Prostate gland (tissue), 2 donors: ENCODE measurements around the gene TP53BP2. TPM values are rescaled to one million over a fixed set of nuclear protein-coding genes. Genes with fewer than 3 reads are reported as not detected.
"Not testable (repeated sequence)": the region's sequence is repeated elsewhere in the genome, so short reads cannot be mapped to it uniquely, and the experiment has no call there.

Source experiments
- DNase-seq: peaks from one replicate; pipeline ENCODE4 v3.0.0-alpha.2; 2019; ENCODE audit warnings: low spot score
- H3K27ac ChIP-seq, 2 donors: fragments of 200-600 bp; sonication (generic); 2 replicates each; pipeline ENCODE4 v1.5.1; 2017 to 2019
- H3K27me3 ChIP-seq: fragments of 200-600 bp; sonication (generic); replicated peaks from 2 replicates; pipeline ENCODE4 v1.5.1; 2019; ENCODE audit not compliant: insufficient read depth
- H3K36me3 ChIP-seq, 2 donors: fragments of 200-600 bp; sonication (generic); 1 replicate in 1 of 2; 2 replicates in 1 of 2; pipeline versions ENCODE4 v1.5.1 to v1.8.1; 2017 to 2019
- H3K4me1 ChIP-seq: fragments of 200-600 bp; sonication (generic); replicated peaks from 2 replicates; pipeline ENCODE4 v1.5.1; 2019
- H3K4me3 ChIP-seq, 2 donors: fragments of 200-600 bp; sonication (generic); 2 replicates each; pipeline ENCODE4 v1.5.1; 2017 to 2019
- H3K9me3 ChIP-seq: fragments of 200-600 bp; sonication (generic); 2 replicates; pipeline ENCODE4 v1.5.1; 2017
- POLR2A ChIP-seq: fragments of 450-650 bp; IDR thresholded peaks from one replicate; pipeline ENCODE4 v1.6.1; 2016; ENCODE audit warnings: antibody characterized with exemption, mild to moderate bottlenecking
- POLR2AphosphoS5 ChIP-seq: sonication (generic); formaldehyde crosslinking; IDR thresholded peaks from one replicate; pipeline ENCODE4 v1.6.1; 2017; ENCODE audit warnings: antibody characterized with exemption
- WGBS: methylation state at CpG from one replicate; pipeline ENCODE4 v1.1.5; 2018; 5-methylcytosine and 5-hydroxymethylcytosine counted together
- intact Hi-C: fragments of 100-400 bp; cut with DNase I; formaldehyde crosslinking; loops from one replicate; pipeline ENCODE4 v1.14.2; 2022
- total RNA-seq, 2 donors: library from RNA; depleted of rRNA; stranded (reverse); fragments of >200 nt; gene quantifications; one replicate each; pipeline ENCODE4 v1.1.0, GENCODE V29; 2016
- TF ChIP-seq, protein P1 (sequence below), 4 experiments: fragments of 200-600 bp in 2 of 4; fragments of 450-650 bp in 2 of 4; sonication (generic) in 2 of 4; IDR thresholded peaks; 1 replicate in 3 of 4; 2 replicates in 1 of 4; pipeline ENCODE4 v1.5.1; 2016 to 2019; ENCODE audit warnings: antibody characterized with exemption in 4 of 4, mild to moderate bottlenecking in 2 of 4, moderate library complexity in 2 of 4

Gene TP53BP2
- total RNA-seq, 2 donors from 2014 or later: 28.0 to 103 TPM

DNA sequence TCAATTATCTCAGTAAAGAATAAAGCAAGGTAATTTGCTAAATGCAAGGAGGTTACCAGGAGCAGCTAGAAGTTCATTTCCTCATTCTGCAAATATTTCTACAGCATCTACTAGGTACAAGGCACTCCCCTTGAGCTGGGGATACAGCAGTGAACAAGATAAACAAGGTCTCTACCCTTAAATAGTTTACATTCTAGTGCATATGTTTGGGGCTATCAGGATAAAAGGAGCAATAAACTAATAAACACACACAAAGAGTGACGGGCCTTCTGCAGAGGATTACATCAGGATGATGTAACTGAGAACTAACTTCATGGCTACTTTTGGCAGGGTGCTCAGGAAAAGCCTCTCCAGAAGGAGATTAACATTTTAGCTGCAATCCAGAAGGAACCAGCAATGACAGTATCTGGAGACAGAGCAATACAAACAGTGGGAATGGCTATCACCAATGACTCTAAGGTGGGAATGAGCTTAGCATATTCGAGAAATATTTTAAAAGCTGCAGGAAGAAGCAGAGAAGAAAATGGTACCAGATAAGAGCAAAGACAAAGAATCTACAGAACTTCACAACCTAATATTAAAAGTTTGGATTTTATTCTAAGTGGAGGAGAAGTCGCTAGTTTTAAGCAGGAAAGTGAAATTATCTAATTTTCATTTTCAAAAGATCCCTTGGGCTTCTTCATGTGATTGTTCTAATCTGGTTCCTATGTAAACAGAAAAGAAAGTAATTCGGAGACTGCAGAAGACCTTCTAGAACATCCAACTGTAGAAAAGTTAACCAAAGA is 25.8 kb downstream of the TP53BP2 start:
- H3K4me1 ChIP-seq: no peaks in the 10 kb centered on the region
- DNase-seq: no peak
- 63% methylated on average over 4 of the region's 4 CpGs for WGBS
- TF ChIP-seq POLR2A (no peak), POLR2AphosphoS5 (no peak)
- TF ChIP-seq, protein P1, sequence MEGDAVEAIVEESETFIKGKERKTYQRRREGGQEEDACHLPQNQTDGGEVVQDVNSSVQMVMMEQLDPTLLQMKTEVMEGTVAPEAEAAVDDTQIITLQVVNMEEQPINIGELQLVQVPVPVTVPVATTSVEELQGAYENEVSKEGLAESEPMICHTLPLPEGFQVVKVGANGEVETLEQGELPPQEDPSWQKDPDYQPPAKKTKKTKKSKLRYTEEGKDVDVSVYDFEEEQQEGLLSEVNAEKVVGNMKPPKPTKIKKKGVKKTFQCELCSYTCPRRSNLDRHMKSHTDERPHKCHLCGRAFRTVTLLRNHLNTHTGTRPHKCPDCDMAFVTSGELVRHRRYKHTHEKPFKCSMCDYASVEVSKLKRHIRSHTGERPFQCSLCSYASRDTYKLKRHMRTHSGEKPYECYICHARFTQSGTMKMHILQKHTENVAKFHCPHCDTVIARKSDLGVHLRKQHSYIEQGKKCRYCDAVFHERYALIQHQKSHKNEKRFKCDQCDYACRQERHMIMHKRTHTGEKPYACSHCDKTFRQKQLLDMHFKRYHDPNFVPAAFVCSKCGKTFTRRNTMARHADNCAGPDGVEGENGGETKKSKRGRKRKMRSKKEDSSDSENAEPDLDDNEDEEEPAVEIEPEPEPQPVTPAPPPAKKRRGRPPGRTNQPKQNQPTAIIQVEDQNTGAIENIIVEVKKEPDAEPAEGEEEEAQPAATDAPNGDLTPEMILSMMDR (IDR thresholded peaks at IDR 0.05): no peak
- no peak overlapping the region for H3K4me3 ChIP-seq
- no peaks in the 10 kb centered on the region for H3K36me3 ChIP-seq
- no peaks in the 10 kb centered on the region for H3K27me3 ChIP-seq
- H3K9me3 ChIP-seq: no peaks in the 10 kb centered on the region
- intact Hi-C loops: no loop called here
- H3K27ac ChIP-seq: no peak overlapping the region

DNA sequence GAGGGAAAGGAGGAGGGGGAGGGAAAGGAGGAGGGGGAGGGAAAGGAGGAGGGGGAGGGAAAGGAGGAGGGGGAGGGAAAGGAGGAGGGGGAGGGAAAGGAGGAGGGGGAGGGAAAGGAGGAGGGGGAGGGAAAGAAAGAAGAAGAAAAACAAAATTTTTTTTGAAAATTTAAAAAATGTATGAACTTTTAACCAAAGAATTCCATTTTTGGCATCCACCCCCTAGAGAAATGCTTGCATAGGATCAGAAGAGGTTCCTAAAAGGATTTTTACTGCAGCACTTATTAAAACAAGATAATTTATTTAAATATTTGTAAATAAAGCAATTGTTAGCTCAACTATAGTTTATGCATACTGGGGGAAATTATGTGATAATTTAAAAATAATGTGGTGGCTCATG is 28.5 kb downstream of the TP53BP2 start:
- H3K4me1 ChIP-seq, H3K36me3 ChIP-seq, intact Hi-C loops: not testable (repeated sequence)

DNA sequence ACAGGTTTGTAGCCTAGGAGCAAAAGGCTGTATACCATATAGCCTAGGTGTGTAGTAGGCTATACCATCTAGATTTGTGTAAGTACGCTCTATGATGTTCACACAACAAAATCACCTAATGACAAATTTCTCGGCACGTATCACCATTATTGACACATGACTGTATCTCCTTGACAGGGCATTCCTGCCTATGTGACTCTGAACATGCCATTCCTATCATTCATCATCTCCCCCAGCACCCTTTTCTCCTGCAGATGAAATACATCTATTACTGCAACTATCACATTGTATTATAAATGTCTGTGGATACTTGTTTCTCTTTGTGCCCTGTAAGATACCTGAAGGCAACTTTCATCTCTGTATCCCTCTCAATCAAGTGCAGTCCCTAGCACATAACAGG is 29.9 kb downstream of the TP53BP2 start:
- no peak overlapping the region for H3K27ac ChIP-seq
- TF ChIP-seq, protein P1 (IDR thresholded peaks at IDR 0.05): no peak
- TF ChIP-seq POLR2A: no peak
- no peak for TF ChIP-seq POLR2AphosphoS5
- no peaks in the 10 kb centered on the region for H3K9me3 ChIP-seq
- H3K36me3 ChIP-seq: peaks cover 0 to 5% of the 10 kb centered on the region in 2 donors
- WGBS: 88% methylated on average over 3 of the region's 3 CpGs
- intact Hi-C loops: no loop called here
- DNase-seq: no peak
- no peak overlapping the region for H3K4me3 ChIP-seq
- no peaks in the 10 kb centered on the region for H3K27me3 ChIP-seq
- H3K4me1 ChIP-seq: no peaks in the 10 kb centered on the region

More for the DNA sequence above, 28.5 kb downstream of the TP53BP2 start:
- not testable (repeated sequence) for H3K4me3 ChIP-seq, H3K27ac ChIP-seq, DNase-seq, H3K27me3 ChIP-seq, H3K9me3 ChIP-seq

DNA sequence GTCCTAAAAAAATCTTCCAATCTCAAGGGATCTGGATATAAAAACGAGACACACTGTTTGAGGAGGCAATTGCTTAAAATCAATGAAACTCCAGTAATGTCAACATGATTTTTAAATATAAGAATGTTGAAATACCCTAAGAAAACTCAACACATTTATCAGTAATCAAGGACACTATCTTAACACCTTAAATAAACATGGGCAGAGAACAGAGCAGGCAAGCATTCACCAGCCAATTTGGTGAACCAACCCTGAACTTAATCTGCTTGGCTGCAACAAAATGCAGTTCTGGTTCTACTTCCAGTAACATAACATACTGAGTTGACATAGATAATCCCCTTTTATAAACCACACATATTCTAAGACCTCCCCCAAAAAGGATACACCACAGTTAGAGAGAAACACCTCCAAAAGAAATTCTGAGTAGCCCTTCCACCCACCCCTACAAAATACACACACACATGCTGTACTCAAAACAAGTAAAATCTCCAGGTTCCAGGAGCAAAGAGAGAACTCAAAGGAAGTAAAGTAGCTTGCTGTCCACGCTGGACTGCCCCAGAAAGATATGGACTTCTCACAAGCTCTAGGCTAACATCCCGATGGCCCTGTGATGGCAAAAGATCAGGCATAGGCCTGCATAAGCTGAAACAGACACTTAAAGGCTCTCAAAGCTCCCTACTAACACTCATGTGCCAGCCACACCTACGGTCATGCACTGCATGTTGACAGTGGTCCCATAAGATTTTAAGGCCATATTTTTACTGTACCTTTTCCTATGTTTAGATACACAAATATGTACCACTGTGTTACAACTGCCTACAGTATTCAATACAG is 30.5 kb downstream of the TP53BP2 start:
- TF ChIP-seq POLR2AphosphoS5 (no peak), POLR2A (no peak)
- TF ChIP-seq, protein P1 (IDR thresholded peaks at IDR 0.05): no peak
- Histone ChIP-seq H3K4me3 (no peak overlapping the region), H3K27ac (no peak overlapping the region), H3K4me1 (no peaks in the 10 kb centered on the region), H3K27me3 (no peaks in the 10 kb centered on the region), H3K36me3 (peaks cover 0 to 5% of the 10 kb centered on the region in 2 donors), H3K9me3 (no peaks in the 10 kb centered on the region)
- intact Hi-C loops: no loop called here
- no peak for DNase-seq
- WGBS: 53% methylated on average over 4 of the region's 4 CpGs

- TF ChIP-seq, protein P1 (IDR thresholded peaks at IDR 0.05): no peak
- no peak for TF ChIP-seq POLR2AphosphoS5
- no peak for TF ChIP-seq POLR2A
- Histone ChIP-seq H3K4me1 (no peaks in the 10 kb centered on the region), H3K27ac (no peak overlapping the region), H3K4me3 (no peak overlapping the region), H3K27me3 (no peaks in the 10 kb centered on the region), H3K9me3 (no peaks in the 10 kb centered on the region), H3K36me3 (peaks cover 0 to 5% of the 10 kb centered on the region in 2 donors)
- no peak for DNase-seq
- intact Hi-C loops: no loop called here
These were observed 32.1 kb downstream of the TP53BP2 start for GRCh38 chr1:223813645-223814044.
